Upper lobe of left lung (tissue), 4 donors: ENCODE measurements around the gene NPFFR1.
A peak's percentile ranks its signal among the peaks of the same experiment; 100 is the strongest.

Experiments
- EP300 ChIP-seq, 4 donors: sonication (generic); formaldehyde crosslinking; IDR thresholded peaks; one replicate each; pipeline ENCODE4 v1.5.1; 2017; ENCODE audit warnings: antibody characterized with exemption in 4 of 4, control low read depth in 2 of 4
- POLR2A ChIP-seq, 4 donors: fragments of 450-650 bp; IDR thresholded peaks; one replicate each; pipeline ENCODE4 v1.5.1; 2016 to 2017; ENCODE audit warnings: antibody characterized with exemption in 4 of 4, mild to moderate bottlenecking in 2 of 4
- POLR2AphosphoS5 ChIP-seq, 2 donors: sonication (generic); formaldehyde crosslinking; IDR thresholded peaks; one replicate each; pipeline ENCODE4 v1.5.1; 2017; ENCODE audit warnings: antibody characterized with exemption in 2 of 2
- TF ChIP-seq, protein P1 (sequence below), 6 experiments: fragments of 450-650 bp in 4 of 6; fragments of 200-600 bp in 2 of 6; sonication (generic) in 2 of 6; IDR thresholded peaks; one replicate each; pipeline ENCODE4 v1.5.1; 2016 to 2019; ENCODE audit warnings: antibody characterized with exemption in 6 of 6

DNA sequence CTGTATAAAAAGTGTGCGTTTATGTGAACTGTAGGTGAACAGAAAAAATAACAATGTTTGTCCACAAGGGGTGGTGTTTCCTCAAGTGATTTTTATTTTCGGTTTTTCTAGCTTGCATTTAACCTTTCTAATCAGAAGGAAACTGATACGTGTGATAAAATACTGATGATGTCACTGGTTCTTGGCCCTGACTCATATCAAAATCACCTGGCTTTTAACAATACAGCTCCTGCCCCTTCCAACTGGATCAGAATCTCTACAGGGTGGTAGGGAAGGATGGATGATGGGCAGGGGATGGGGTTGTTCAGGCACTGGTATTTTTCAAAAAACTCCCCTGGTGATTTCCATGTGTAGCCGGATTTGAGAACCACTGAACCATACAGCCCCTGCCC is 10.9 kb downstream of the NPFFR1 start:
- TF ChIP-seq POLR2A (IDR thresholded peaks at IDR 0.05) (no peak), POLR2AphosphoS5 (IDR thresholded peaks at IDR 0.05) (no peak), EP300 (IDR thresholded peaks at IDR 0.05) (no peak)
- TF ChIP-seq, protein P1, sequence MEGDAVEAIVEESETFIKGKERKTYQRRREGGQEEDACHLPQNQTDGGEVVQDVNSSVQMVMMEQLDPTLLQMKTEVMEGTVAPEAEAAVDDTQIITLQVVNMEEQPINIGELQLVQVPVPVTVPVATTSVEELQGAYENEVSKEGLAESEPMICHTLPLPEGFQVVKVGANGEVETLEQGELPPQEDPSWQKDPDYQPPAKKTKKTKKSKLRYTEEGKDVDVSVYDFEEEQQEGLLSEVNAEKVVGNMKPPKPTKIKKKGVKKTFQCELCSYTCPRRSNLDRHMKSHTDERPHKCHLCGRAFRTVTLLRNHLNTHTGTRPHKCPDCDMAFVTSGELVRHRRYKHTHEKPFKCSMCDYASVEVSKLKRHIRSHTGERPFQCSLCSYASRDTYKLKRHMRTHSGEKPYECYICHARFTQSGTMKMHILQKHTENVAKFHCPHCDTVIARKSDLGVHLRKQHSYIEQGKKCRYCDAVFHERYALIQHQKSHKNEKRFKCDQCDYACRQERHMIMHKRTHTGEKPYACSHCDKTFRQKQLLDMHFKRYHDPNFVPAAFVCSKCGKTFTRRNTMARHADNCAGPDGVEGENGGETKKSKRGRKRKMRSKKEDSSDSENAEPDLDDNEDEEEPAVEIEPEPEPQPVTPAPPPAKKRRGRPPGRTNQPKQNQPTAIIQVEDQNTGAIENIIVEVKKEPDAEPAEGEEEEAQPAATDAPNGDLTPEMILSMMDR (IDR thresholded peaks at IDR 0.05) = peak; percentile 40 to 69 (median 56)
